HK-2 (cell line): ENCODE results near the gene ANP32B.
"Not testable (repeated sequence)": the region's sequence is repeated elsewhere in the genome, so short reads cannot be mapped to it uniquely, and the experiment has no call there.

Source experiments
- DNase-seq: peaks from one replicate; pipeline ENCODE4 v3.0.0-alpha.2; 2018; ENCODE audit not compliant: unreplicated experiment

Gene ANP32B

GRCh38 chr9:97963232-97963631, 19.9 kb upstream of the ANP32B start:
- no peak for DNase-seq

DNA sequence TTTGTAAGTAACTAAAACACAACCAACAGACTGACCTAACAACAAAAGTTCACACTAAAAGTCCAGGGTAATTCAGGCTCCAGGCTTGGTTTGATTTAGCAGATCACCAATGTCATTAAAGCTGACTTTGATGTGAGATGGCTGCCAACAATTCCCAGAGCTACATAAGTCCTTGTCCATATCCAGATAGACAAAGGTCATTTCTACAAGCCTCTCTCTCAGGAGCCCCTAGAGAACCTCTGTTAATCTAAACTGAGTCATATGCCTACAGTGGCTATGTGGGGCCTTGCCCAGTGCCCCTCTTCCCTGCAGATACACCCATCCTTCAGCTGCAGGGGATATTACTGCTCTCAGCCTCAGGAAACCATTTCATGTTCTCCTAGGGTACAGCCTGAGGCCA, 18.2 kb upstream of the ANP32B start:
- no peak for DNase-seq

DNA sequence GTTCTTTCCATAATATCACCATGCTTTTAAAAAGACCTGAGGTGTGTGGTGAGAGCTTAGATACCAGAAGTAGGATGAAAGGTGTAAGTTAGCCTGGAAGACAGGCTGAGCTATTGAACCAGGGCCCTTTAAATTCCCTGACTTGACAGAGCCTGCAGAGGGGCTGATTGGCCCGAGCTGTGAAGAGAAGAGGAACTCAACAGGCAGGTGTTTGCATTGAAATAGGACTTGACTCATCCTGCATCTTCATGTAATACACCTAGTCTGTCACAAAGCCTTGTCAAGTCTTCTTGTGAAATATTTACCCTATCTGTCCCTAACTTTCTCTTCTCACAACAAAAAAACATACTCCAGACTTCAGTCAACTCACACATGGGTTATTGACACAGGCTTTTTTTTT, 16.6 kb upstream of the ANP32B start:
- DNase-seq = no peak

DNA sequence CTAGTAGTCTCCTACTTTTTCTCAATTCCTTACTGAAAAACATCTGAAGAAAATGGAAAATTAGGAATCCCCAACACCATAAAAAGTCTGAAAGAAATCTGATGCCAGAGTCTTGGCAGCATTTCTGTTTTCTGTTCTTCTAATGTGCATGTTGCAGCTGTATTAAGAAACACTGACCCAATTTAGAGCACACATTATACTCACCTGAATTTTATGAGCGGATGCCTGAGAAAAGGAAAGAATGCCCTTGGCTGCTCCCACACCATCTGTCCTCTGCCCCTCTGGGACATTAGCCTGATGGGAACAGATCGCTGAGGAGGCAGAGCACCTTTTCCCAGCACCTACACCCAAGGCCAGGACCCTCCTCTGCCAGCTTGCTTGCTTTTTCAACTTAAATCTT, 14.1 kb upstream of the ANP32B start:
- no peak for DNase-seq

DNA sequence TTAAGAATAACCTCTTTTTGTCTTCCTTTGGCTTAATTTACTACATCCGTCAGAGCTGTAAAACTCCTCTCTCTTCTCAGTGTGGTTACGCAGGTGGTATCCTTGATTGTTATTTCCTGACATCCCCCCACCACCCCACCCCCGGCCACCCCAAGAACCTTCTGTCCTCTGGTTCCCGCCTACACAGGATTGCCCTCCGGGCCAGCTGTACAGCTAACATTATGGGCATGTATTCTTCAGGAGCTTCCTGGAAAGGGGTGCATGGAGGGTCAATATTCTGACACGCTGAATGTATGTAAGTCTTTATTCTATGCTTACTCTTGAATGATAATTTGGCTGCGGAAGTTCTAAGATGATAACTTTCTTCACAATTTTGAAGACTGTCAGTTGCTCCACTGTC, 13.0 kb upstream of the ANP32B start:
- DNase-seq = no peak

DNA sequence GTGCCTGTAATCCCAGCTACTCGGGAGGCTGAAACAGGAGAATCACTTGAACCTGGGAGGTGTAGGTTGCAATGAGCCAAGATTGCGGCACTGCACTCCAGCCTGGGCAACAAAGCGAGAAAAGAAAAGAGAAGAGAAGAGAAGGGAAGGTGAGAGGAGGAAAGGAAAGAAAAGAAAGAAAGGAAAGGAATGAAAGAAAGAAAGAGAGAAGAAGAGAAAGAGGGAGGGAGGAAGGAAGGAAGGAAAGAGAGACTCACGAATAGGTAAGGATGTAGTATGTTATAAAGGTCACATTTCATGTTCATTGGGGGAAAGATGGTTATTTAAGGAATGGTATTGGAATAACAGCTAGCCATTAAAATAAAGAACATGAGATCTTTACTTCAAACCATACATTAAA, 10.4 kb upstream of the ANP32B start:
- DNase-seq = no peak

DNA sequence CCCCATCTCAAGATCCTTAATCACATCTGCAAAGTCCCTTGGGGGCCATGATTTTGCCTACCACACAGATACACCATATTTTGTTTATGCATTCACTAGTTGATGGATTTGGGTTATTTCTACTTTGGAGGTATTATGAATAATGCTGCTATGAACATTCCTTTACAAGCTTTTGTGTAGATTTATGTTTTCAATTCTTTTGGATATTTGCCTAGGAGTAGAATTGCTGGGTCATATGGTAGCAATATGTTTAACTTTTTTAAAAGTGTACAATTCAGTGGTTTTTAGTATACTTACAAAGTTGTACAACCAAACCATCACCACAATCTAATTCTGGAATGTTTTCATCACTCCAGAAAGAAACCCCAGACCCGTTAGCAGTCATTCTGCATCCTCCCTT, 7.8 kb upstream of the ANP32B start:
- no peak for DNase-seq

DNA sequence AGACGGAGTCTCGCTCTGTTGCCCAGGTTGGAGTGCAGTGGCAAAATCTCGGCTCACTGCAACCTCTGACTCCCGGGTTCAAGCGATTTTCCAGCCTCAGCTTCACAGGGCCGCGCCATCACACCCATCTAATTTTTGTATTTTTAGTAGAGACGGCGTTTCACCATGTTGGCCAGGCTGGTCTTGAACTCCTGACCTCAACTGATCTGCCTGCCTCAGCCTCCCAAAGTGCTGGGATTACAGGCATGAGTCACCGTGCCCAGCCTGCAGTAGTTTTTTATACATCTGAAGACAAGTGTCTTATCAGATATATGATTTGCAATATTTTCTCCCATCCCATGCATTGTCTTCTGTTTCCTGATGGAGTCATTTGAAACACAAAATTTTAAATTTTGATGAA, 6.5 kb upstream of the ANP32B start:
- not testable (repeated sequence) for DNase-seq

DNA sequence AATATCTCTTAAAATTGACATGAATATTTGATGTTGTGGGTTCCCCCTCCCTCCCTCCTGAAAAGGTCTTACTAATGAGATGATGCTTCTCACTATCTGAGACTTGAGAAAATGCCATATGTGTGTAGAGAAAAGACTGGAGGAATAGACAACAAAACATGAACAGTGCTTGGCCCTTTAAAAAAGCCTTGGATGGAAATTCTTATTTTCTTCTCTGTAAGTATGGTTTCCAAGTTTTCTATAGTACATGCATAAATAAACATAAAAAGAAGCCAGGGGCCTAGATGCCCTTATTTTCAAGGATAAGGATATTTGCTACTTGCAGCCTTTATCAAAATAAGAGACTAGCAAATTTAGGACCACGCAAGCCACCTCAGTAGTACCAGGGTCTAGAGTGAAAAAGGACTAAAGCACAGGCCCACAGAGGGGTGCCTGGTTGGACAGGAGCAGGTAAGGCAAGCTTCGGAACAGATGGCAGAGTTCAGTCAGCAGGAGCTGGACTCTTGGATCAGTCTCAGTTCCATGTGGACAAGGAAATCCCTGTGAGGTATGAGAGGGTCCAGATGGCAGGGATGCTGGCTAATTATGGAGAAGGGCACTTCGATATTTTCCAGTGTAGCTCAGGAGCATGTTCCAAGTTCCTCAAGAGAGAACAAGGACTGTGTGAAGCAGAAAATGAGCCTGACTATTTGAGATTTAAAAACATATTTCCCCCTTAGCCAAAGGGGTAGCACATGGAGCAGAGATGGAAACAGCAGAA, 4.6 kb upstream of the ANP32B start:
- DNase-seq = no peak

DNA sequence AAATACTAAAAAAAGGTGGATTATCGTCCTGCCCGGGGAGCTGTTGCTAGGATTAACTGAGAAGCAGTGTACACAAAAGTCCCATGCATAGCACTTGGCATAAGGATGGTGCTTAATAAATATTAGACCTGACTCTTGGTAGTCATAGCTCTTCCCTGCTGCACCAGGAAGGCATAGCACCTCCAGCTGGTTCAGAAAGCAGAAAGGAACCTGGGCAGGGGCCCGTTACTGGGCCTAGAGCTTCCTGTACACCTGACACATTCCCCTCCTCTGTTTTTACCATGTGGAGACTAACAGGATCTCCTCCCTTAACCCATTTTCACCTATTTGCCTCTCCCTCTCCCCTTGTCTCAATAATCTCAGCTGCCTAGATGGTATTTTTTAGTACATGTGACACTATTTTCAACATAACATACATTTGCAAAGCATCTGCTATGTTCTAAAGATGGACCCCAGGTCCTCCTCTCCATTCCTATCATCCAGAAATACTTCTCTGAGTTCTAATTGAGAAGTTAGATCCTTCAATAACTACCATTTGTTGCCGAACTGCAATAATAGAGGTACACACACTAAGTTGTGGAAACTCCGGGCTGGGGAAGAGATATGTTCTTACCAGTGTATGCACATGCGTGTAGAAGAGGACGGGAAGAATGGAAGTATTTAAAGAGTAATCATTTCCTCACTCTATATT, 3.2 kb upstream of the ANP32B start:
- no peak for DNase-seq

GRCh38 chr9:97980479-97980803, 2.7 kb upstream of the ANP32B start:
- DNase-seq = no peak

DNA sequence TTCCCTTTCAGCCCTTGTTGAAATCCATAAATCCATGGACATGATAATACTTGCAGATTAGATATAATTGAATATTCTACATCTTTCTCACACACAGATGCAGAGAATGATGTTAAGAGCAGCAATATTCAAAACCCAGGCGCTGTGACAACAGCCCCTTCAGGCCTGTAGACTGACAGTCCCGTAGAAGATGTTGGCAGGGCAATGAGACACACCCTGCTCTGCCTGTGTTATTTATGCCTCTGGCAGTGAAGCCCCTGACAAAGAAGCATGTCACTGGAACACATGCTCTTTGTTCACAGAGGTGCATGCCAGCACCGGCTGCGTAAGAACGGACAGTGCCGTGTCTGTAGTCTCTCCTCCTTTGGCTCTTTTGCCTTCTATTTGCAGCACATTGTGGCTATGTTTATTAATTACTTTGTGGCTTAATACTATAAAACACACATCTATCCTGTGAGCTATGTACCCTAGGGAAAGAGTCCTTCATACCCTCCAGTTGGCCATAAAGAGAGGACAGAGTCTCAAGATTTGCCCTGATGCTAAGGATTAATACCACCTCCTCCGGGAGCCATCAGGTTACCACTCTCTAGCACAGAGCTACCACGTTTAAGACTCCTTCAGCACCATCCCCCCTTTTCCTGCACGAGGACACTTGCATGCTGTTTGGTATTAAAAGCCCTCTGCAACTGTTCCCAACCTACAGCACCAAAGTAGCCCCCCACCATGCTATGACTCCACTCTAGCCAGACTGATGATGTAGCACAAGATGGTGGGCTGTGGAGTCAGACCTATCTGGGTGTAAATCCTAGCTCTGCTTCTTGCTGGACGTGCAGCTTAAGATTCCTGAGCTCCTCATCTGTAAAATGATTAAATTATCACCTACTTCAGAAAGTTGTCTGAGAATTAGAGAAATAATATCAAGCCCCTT, 2.0 kb upstream of the ANP32B start:
- no peak for DNase-seq

GRCh38 chr9:97981846-97982682, 1.1 kb upstream of the ANP32B start:
- DNase-seq = no peak

- DNase-seq = peak; percentile 50
Observed at GRCh38 chr9:97983589-97984187, 547 bp downstream of the ANP32B start.

- peak; percentile 81 for DNase-seq
Observed at GRCh38 chr9:97984188-97985057, 1.3 kb downstream of the ANP32B start.

- DNase-seq = no peak
Observed at GRCh38 chr9:97985058-97985861, 2.1 kb downstream of the ANP32B start.

- DNase-seq = no peak
Observed at GRCh38 chr9:97987487-97987886, 4.3 kb downstream of the ANP32B start.

GRCh38 chr9:97990259-97990658, 7.1 kb downstream of the ANP32B start:
- DNase-seq = peak; percentile 20

GRCh38 chr9:97991818-97992217, 8.7 kb downstream of the ANP32B start:
- DNase-seq = no peak
